K562 (cell line): ENCODE results near the gene FBXW12. TPM values are rescaled to one million over a fixed set of nuclear protein-coding genes. Genes with fewer than 3 reads are reported as not detected.

Experiments
- polyA plus RNA-seq, 8 experiments: library from polyadenylated mRNA; depleted of rRNA in 4 of 8; stranded (reverse) in 5 of 8; unstranded in 3 of 8; fragments of >200 nt; fragmentation: Nextera tagmentation in 2 of 8; fragmentation: Illumina TruSeq in 1 of 8; extraction: Ambion mirVana in 2 of 8; extraction: Trizol in 1 of 8; gene quantifications; 2 replicates each; pipeline versions ENCODE4 v1.2.1 to v1.2.3, GENCODE V29; 2011 to 2014; ENCODE audit warnings: inconsistent platforms in 1 of 8, missing spikeins in 1 of 8
- total RNA-seq, 7 experiments: library from RNA; depleted of rRNA in 6 of 7; stranded (reverse); fragments of >200 nt in 6 of 7; fragmentation: Illumina TruSeq in 2 of 7; extraction: Trizol in 2 of 7; gene quantifications; 2 replicates each; pipeline versions ENCODE4 v1.2.1 to v1.2.3, GENCODE V29; 2011 to 2021; ENCODE audit warnings: low replicate concordance in 1 of 7
- TF ChIP-seq, protein P1 (sequence below): fragments of 200-600 bp; sonication (generic); IDR thresholded peaks from one replicate; pipeline ENCODE4 v1.6.1; 2012; ENCODE audit warnings: mild to moderate bottlenecking, low read depth, low read length, inconsistent platforms

The FBXW12 gene
- total and polyA plus RNA-seq, 9 of the 15 experiments (the other 6 are each of a cell fraction or from before 2014, with no cell fraction given), result 0.04 to 0.07 (median 0.06) TPM; not detected in 6

DNA sequence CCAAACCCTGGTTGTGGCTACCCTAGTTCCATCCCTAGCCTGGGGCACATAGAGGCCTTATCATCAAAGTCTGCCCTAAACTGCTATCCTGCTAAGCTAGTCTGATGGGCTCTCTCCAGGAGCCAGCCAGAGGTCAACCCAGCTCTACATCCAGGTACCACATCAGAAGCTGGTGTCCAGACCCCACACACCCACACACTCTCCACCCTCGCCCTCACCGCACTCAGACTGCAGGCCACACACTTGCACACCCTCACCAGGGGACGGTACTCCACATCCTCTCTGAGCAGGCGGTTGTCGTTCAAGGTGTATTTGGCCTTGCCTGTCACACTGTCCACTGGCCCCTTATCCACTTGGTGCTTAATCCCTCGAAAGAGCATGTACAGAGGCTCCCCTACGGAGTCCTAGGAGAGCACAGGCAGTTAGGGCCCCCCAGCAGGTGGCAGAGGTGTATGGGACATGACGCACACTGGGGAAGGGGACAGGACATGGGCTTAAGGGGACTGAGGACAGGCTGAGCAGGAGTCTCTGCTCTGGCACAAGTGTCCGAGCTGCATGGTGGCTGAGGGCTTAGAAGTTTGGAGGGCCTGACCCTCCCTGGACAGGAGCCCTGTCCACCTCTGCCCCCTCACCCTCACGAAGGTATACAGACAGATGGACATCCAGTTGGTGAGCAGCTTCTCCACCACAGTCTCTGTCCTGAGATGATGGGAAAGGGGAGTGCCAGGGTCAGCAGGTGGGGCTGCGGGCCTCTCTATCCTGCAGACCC, 39.8 kb downstream of the FBXW12 start (continued):
- TF ChIP-seq, protein P1, sequence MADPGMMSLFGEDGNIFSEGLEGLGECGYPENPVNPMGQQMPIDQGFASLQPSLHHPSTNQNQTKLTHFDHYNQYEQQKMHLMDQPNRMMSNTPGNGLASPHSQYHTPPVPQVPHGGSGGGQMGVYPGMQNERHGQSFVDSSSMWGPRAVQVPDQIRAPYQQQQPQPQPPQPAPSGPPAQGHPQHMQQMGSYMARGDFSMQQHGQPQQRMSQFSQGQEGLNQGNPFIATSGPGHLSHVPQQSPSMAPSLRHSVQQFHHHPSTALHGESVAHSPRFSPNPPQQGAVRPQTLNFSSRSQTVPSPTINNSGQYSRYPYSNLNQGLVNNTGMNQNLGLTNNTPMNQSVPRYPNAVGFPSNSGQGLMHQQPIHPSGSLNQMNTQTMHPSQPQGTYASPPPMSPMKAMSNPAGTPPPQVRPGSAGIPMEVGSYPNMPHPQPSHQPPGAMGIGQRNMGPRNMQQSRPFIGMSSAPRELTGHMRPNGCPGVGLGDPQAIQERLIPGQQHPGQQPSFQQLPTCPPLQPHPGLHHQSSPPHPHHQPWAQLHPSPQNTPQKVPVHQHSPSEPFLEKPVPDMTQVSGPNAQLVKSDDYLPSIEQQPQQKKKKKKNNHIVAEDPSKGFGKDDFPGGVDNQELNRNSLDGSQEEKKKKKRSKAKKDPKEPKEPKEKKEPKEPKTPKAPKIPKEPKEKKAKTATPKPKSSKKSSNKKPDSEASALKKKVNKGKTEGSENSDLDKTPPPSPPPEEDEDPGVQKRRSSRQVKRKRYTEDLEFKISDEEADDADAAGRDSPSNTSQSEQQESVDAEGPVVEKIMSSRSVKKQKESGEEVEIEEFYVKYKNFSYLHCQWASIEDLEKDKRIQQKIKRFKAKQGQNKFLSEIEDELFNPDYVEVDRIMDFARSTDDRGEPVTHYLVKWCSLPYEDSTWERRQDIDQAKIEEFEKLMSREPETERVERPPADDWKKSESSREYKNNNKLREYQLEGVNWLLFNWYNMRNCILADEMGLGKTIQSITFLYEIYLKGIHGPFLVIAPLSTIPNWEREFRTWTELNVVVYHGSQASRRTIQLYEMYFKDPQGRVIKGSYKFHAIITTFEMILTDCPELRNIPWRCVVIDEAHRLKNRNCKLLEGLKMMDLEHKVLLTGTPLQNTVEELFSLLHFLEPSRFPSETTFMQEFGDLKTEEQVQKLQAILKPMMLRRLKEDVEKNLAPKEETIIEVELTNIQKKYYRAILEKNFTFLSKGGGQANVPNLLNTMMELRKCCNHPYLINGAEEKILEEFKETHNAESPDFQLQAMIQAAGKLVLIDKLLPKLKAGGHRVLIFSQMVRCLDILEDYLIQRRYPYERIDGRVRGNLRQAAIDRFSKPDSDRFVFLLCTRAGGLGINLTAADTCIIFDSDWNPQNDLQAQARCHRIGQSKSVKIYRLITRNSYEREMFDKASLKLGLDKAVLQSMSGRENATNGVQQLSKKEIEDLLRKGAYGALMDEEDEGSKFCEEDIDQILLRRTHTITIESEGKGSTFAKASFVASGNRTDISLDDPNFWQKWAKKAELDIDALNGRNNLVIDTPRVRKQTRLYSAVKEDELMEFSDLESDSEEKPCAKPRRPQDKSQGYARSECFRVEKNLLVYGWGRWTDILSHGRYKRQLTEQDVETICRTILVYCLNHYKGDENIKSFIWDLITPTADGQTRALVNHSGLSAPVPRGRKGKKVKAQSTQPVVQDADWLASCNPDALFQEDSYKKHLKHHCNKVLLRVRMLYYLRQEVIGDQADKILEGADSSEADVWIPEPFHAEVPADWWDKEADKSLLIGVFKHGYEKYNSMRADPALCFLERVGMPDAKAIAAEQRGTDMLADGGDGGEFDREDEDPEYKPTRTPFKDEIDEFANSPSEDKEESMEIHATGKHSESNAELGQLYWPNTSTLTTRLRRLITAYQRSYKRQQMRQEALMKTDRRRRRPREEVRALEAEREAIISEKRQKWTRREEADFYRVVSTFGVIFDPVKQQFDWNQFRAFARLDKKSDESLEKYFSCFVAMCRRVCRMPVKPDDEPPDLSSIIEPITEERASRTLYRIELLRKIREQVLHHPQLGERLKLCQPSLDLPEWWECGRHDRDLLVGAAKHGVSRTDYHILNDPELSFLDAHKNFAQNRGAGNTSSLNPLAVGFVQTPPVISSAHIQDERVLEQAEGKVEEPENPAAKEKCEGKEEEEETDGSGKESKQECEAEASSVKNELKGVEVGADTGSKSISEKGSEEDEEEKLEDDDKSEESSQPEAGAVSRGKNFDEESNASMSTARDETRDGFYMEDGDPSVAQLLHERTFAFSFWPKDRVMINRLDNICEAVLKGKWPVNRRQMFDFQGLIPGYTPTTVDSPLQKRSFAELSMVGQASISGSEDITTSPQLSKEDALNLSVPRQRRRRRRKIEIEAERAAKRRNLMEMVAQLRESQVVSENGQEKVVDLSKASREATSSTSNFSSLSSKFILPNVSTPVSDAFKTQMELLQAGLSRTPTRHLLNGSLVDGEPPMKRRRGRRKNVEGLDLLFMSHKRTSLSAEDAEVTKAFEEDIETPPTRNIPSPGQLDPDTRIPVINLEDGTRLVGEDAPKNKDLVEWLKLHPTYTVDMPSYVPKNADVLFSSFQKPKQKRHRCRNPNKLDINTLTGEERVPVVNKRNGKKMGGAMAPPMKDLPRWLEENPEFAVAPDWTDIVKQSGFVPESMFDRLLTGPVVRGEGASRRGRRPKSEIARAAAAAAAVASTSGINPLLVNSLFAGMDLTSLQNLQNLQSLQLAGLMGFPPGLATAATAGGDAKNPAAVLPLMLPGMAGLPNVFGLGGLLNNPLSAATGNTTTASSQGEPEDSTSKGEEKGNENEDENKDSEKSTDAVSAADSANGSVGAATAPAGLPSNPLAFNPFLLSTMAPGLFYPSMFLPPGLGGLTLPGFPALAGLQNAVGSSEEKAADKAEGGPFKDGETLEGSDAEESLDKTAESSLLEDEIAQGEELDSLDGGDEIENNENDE, result no peak
